Suprapubic skin (tissue), 3 donors: ENCODE results near the gene PRR36.

ENCODE experiments used
- CTCF ChIP-seq, 2 donors: fragments of 200-600 bp in 1 of 2; fragments of 450-650 bp in 1 of 2; sonication (generic) in 1 of 2; IDR thresholded peaks; one replicate each; pipeline ENCODE4 v1.5.1; 2016 to 2019; ENCODE audit warnings: antibody characterized with exemption in 2 of 2, mild to moderate bottlenecking in 1 of 2, moderate library complexity in 1 of 2
- EP300 ChIP-seq: sonication (generic); formaldehyde crosslinking; IDR thresholded peaks from one replicate; pipeline ENCODE4 v1.6.1; 2017; ENCODE audit warnings: antibody characterized with exemption

GRCh38 chr19:7903244-7904073 lies 29.3 kb upstream of the PRR36 start, which contains the start of gene MAP2K7:
- TF ChIP-seq CTCF (IDR thresholded peaks at IDR 0.05) (peak in 1 of 2 donors; percentile 52), EP300 (no peak)
